OCI-LY7 (cell line): ENCODE results near the gene SYT11. TPM values are rescaled to one million over a fixed set of nuclear protein-coding genes. Genes with fewer than 3 reads are reported as not detected.

Source experiments
- BruUV-seq: library from RNA; stranded (reverse); fragments of 400-500 nt; replicated peaks from 2 replicates; lab custom pipeline; 2021; lab: Mats Ljungman, UMichigan
- CTCF ChIA-PET: fragments of 300-600 bp; sonication (Branson Sonifier 250); formaldehyde crosslinking; loops from one replicate; lab custom pipeline; 2022; ENCODE audit warnings: antibody characterized with exemption; ENCODE audit not compliant: unreplicated experiment; lab: Charles Lee
- POLR2A ChIA-PET: fragments of 300-600 bp; sonication (Branson Sonifier 250); formaldehyde crosslinking; loops from one replicate; lab custom pipeline; 2022; ENCODE audit warnings: antibody characterized with exemption; lab: Charles Lee
- DNase-seq: peaks from one replicate; pipeline ENCODE4 v3.0.0-alpha.2; 2015; ENCODE audit warnings: low spot score
- H2AFZ ChIP-seq: fragments of 200-600 bp; sonication (generic), shearing (Covaris generic); 2 replicates; pipeline ENCODE4 v1.6.1; 2014; ENCODE audit warnings: mild to moderate bottlenecking, antibody characterized with exemption, low read length, moderate library complexity
- H3K27ac ChIP-seq: fragments of 200-600 bp; sonication (generic); 2 replicates; pipeline ENCODE4 v1.5.1; 2014; ENCODE audit warnings: mixed run types, low read depth, mild to moderate bottlenecking, moderate library complexity, low read length, inconsistent platforms; ENCODE audit not compliant: poor library complexity, severe bottlenecking
- H3K36me3 ChIP-seq: fragments of 200-600 bp; sonication (generic); 2 replicates; pipeline ENCODE4 v1.6.1; 2014; ENCODE audit warnings: mild to moderate bottlenecking, antibody characterized with exemption, low read length, moderate library complexity, mixed read lengths; ENCODE audit not compliant: insufficient read depth
- H3K4me1 ChIP-seq: fragments of 200-600 bp; sonication (generic); 2 replicates; pipeline ENCODE4 v1.5.1; 2014; ENCODE audit warnings: mild to moderate bottlenecking, low read length; ENCODE audit not compliant: insufficient read depth, poor library complexity, severe bottlenecking
- H3K4me2 ChIP-seq: fragments of 200-600 bp; sonication (generic); 2 replicates; pipeline ENCODE4 v1.6.1; 2014; ENCODE audit warnings: mild to moderate bottlenecking, low read length
- H3K4me3 ChIP-seq: fragments of 200-600 bp; sonication (generic); 2 replicates; pipeline ENCODE4 v1.5.1; 2014; ENCODE audit warnings: mild to moderate bottlenecking, low read depth, low read length; ENCODE audit not compliant: poor library complexity, severe bottlenecking
- H3K79me2 ChIP-seq: fragments of 200-600 bp; sonication (generic); 2 replicates; pipeline ENCODE4 v1.6.1; 2016; ENCODE audit warnings: low read depth, mild to moderate bottlenecking, low read length, moderate library complexity, mixed read lengths; ENCODE audit not compliant: insufficient read depth
- H3K9me2 ChIP-seq: fragments of 200-600 bp; sonication (generic); 2 replicates; pipeline ENCODE4 v1.6.1; 2016; ENCODE audit warnings: mild to moderate bottlenecking, low read length, mixed read lengths; ENCODE audit not compliant: insufficient read depth
- H3K9me3 ChIP-seq: fragments of 200-600 bp; sonication (generic); 2 replicates; pipeline ENCODE4 v1.6.1; 2014; ENCODE audit warnings: mild to moderate bottlenecking, mixed run types, low read length, mixed read lengths
- H4K20me1 ChIP-seq: fragments of 200-600 bp; sonication (generic); 2 replicates; pipeline ENCODE4 v1.6.1; 2014; ENCODE audit warnings: mild to moderate bottlenecking, antibody characterized with exemption, low read length, moderate library complexity, mixed read lengths; ENCODE audit not compliant: insufficient read depth
- EZH2phosphoT487 ChIP-seq: fragments of 200-600 bp; sonication (generic); IDR thresholded peaks from 2 replicates; pipeline ENCODE4 v1.6.1; 2018; ENCODE audit warnings: low read depth, borderline replicate concordance, mild to moderate bottlenecking, mixed run types, antibody characterized with exemption, low read length, moderate library complexity, mixed read lengths
- intact Hi-C: fragments of 100-400 bp; cut with micrococcal nuclease; formaldehyde crosslinking; loops from one replicate; pipeline ENCODE4 v1.10.0; 2022; ENCODE audit not compliant: unreplicated experiment
- total RNA-seq, 2 experiments: library from RNA; depleted of rRNA in 1 of 2; stranded (reverse); fragments of >200 nt in 1 of 2; shearing (Covaris generic) in 1 of 2; gene quantifications; 2 replicates each; pipeline ENCODE4 v1.2.3, GENCODE V29; 2014 to 2022
- TF ChIP-seq, protein P1 (sequence below): fragments of 200-600 bp; sonication (generic); conservative IDR thresholded peaks from 2 replicates; pipeline ENCODE4 v1.5.1; 2014; ENCODE audit warnings: mild to moderate bottlenecking, antibody characterized with exemption, low read length, moderate library complexity, mixed read lengths

SYT11 gene
- total RNA-seq, 2 experiments from 2014 or later, result 41.8 to 60.8 TPM

DNA sequence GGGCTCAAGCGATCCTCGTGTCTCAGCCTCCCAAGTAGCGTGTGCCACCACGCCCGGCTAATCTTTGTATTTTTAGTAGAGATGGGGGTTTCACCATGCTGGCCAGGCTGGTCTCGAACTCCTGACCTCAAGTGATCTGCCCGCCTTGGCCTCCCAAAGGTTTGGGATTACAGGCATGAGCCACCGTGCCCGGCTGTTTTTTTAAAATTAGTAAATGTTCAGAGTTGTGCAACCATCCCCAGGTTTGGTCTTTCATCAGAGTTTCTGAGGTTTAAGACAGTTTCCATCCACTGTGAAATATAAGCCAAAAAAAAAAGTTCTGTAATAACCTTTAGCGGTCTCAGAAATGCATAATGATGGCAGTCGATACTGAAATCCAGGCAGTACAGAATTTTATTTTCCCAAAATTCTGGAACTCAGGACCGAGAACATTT, 550 bp upstream of the SYT11 start:
- Histone ChIP-seq H3K36me3 (peaks cover 39% of the 10 kb centered on the region), H3K4me1 (peaks cover 57% of the 10 kb centered on the region), H3K4me2 (peak overlapping the region; percentile 85), H3K27ac (peak overlapping the region; percentile 89), H4K20me1 (no peaks in the 10 kb centered on the region), H2AFZ (peak overlapping the region; percentile 75), H3K9me2 (no peaks in the 10 kb centered on the region), H3K4me3 (peak overlapping the region; percentile 79), H3K79me2 (peaks cover 74% of the 10 kb centered on the region), H3K9me3 (no peaks in the 10 kb centered on the region)
- CTCF ChIA-PET, result interaction anchor here (0.8 to 1.6 kb wide), 5 partner anchors 8 to 87 kb away, joined by 3 to 6 read pairs (median 3); no protein-coding TSS in a partner anchor
- TF ChIP-seq EZH2phosphoT487, result no peak
- TF ChIP-seq, protein P1, sequence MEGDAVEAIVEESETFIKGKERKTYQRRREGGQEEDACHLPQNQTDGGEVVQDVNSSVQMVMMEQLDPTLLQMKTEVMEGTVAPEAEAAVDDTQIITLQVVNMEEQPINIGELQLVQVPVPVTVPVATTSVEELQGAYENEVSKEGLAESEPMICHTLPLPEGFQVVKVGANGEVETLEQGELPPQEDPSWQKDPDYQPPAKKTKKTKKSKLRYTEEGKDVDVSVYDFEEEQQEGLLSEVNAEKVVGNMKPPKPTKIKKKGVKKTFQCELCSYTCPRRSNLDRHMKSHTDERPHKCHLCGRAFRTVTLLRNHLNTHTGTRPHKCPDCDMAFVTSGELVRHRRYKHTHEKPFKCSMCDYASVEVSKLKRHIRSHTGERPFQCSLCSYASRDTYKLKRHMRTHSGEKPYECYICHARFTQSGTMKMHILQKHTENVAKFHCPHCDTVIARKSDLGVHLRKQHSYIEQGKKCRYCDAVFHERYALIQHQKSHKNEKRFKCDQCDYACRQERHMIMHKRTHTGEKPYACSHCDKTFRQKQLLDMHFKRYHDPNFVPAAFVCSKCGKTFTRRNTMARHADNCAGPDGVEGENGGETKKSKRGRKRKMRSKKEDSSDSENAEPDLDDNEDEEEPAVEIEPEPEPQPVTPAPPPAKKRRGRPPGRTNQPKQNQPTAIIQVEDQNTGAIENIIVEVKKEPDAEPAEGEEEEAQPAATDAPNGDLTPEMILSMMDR, result no peak
- intact Hi-C loops, result loop anchor here (1.0 to 2.0 kb wide), 2 partner anchors 9 to 76 kb away; partner anchors contain the start of gene KHDC4
- POLR2A ChIA-PET, result interaction anchor here (0.8 to 6.2 kb wide), 16 partner anchors 9 to 125 kb away, joined by 3 to 46 read pairs (median 6); no protein-coding TSS in a partner anchor
- no TSS peak for BruUV-seq
- no peak for DNase-seq

DNA sequence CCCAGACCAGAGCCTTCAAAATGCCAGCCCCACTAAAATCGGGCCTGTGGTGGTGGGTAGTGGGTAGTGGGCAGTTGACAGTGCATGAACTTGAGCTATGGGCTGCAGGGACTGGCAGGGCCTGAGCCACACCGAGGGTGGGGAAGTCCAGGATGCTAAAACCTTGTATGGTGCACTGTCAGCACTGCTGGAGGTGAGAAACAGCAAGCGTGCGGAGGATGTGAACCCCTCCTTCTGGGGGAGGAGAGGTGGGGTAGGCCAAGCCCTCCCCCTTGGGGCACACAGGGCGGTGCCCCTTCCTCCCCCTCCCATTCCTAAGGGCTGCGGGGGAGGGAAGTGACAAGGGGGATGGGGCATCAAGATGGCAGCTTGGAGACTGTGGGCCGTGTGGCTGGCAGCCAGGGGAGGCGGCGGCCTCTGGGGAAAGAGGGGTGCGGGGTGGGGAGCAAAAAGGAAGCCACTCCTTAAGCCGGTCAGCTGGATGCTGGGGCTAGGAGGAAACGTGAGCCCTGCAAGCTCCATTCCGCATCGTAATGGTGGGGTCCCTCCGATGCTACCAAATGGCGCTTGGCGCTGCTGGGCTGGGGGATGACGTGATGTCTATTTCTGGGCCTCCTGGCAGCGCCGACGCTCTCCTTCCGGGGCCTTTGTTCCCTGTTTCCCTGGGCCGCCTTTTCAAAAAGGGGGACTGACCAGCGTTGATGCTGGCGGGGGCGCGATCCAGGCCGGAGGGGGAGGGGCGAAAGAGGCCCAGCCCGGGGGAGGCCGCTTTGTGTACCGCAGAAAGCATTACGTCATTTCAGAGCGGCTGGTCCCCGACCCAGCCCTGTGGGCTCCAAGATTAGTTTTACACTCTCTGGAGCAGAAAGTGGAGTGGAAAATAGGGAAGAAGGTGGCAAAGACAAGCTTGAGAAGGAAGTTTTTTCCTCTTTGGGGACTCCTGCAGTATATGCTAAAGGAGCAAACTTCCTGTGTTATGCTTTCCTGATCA, 809 bp downstream of the SYT11 start:
- H3K36me3 ChIP-seq, result peaks cover 39% of the 10 kb centered on the region
- ChIA-PET POLR2A (interaction anchor here (0.6 to 6.2 kb wide), 20 partner anchors 8 to 188 kb away, joined by 3 to 46 read pairs (median 4); no protein-coding TSS in a partner anchor), CTCF (interaction anchor here (0.8 to 1.6 kb wide), 4 partner anchors 10 to 86 kb away, joined by 3 to 6 read pairs (median 4); no protein-coding TSS in a partner anchor)
- H3K79me2 ChIP-seq, result peaks cover 84% of the 10 kb centered on the region
- peak overlapping the region; percentile 30; the same call in 1 of the 2 replicates for H2AFZ ChIP-seq
- H3K27ac ChIP-seq, result peak overlapping the region; percentile 65
- H3K4me2 ChIP-seq, result peak overlapping the region; percentile 82
- H3K4me1 ChIP-seq, result peaks cover 60% of the 10 kb centered on the region
- peak; percentile 72 for DNase-seq
- H3K4me3 ChIP-seq, result peak overlapping the region; percentile 79
- TF ChIP-seq, protein P1, result no peak
- no peak for TF ChIP-seq EZH2phosphoT487
- H4K20me1 ChIP-seq, result no peaks in the 10 kb centered on the region
- intact Hi-C loops, result loop anchor here (1.0 to 2.0 kb wide), 3 partner anchors 10 to 75 kb away; partner anchors contain the start of gene KHDC4
- no peaks in the 10 kb centered on the region for H3K9me2 ChIP-seq
- no peaks in the 10 kb centered on the region for H3K9me3 ChIP-seq
- BruUV-seq, result no TSS peak
